CD14-positive monocyte (primary cell): ENCODE measurements around the gene CCNI. TPM values are rescaled to one million over a fixed set of nuclear protein-coding genes. Genes with fewer than 3 reads are reported as not detected.
"Not testable (repeated sequence)": the region's sequence is repeated elsewhere in the genome, so short reads cannot be mapped to it uniquely, and the experiment has no call there.

Source experiments
- DNase-seq, 3 donors: peaks; one replicate each; pipeline ENCODE4 v3.0.0-alpha.2; 2011 to 2022
- H2AFZ ChIP-seq: 2 replicates; pipeline ENCODE4 v1.6.0; 2012; ENCODE audit warnings: mild to moderate bottlenecking, low read depth, low read length, inconsistent platforms; ENCODE audit not compliant: insufficient read depth, poor library complexity, severe bottlenecking
- H3K27ac ChIP-seq, 2 donors: 1 replicate in 1 of 2; 2 replicates in 1 of 2; pipeline ENCODE4 v1.5.1; 2012 to 2013; ENCODE audit warnings: low read length in 2 of 2, control low read depth in 1 of 2, inconsistent platforms in 1 of 2, low read depth in 1 of 2, mild to moderate bottlenecking in 1 of 2
- H3K27me3 ChIP-seq, 2 donors: one replicate each; pipeline versions ENCODE4 v1.6.0 to v1.6.1; 2011 to 2013; ENCODE audit warnings: low read length in 2 of 2; ENCODE audit not compliant: control insufficient read depth in 2 of 2, insufficient read depth in 2 of 2
- H3K36me3 ChIP-seq, 2 donors: replicated peaks in 1 of 2; 1 replicate in 1 of 2; 2 replicates in 1 of 2; pipeline versions ENCODE4 v1.5.1 to v1.6.1; 2012 to 2013; ENCODE audit warnings: low read length in 2 of 2, control low read depth in 1 of 2, inconsistent platforms in 1 of 2, mild to moderate bottlenecking in 1 of 2; ENCODE audit not compliant: insufficient read depth in 2 of 2, control insufficient read depth in 1 of 2
- H3K4me1 ChIP-seq, 2 donors: 1 replicate in 1 of 2; 2 replicates in 1 of 2; pipeline versions ENCODE4 v1.5.1 to v1.6.1; 2012 to 2013; ENCODE audit warnings: low read length in 2 of 2, control low read depth in 1 of 2, inconsistent platforms in 1 of 2, mild to moderate bottlenecking in 1 of 2, moderate library complexity in 1 of 2; ENCODE audit not compliant: insufficient read depth in 2 of 2, control insufficient read depth in 1 of 2
- H3K4me2 ChIP-seq: replicated peaks from 2 replicates; pipeline ENCODE3; 2012; ENCODE audit warnings: low read length, moderate library complexity, mild to moderate bottlenecking; ENCODE audit not compliant: poor library complexity, severe bottlenecking; ENCODE audit errors: extremely low read depth
- H3K4me3 ChIP-seq, 3 experiments: fragments of 200-600 bp in 1 of 3; sonication (generic) in 1 of 3; replicated peaks in 1 of 3; 1 replicate in 2 of 3; 2 replicates in 1 of 3; pipeline ENCODE4 v1.5.1; 2011 to 2013; ENCODE audit warnings: low read length in 3 of 3, mild to moderate bottlenecking in 3 of 3, control low read depth in 2 of 3, low read depth in 2 of 3, inconsistent platforms in 1 of 3, moderate library complexity in 1 of 3
- H3K79me2 ChIP-seq: 2 replicates; pipeline ENCODE4 v1.6.0; 2012; ENCODE audit warnings: mild to moderate bottlenecking, control low read depth, inconsistent platforms, low read length, moderate library complexity; ENCODE audit not compliant: insufficient read depth
- H3K9ac ChIP-seq: 2 replicates; pipeline ENCODE4 v1.6.0; 2017; ENCODE audit warnings: low read length, mild to moderate bottlenecking; ENCODE audit not compliant: insufficient read depth, poor library complexity, severe bottlenecking
- H3K9me3 ChIP-seq, 2 donors: replicated peaks in 1 of 2; 1 replicate in 1 of 2; 2 replicates in 1 of 2; pipeline versions ENCODE4 v1.5.1 to v1.6.1; 2012 to 2013; ENCODE audit warnings: low read length in 2 of 2, control low read depth in 1 of 2; ENCODE audit not compliant: control insufficient read depth in 1 of 2, insufficient read depth in 1 of 2
- H4K20me1 ChIP-seq: 2 replicates; pipeline ENCODE4 v1.6.0; 2012; ENCODE audit warnings: mild to moderate bottlenecking, low read length, control low read depth, moderate library complexity; ENCODE audit not compliant: insufficient read depth
- H3K27ac Mint-ChIP-seq, 7 donors: one replicate each; pipeline ENCODE4 v1.8.0; 2020; ENCODE audit warnings: mild to moderate bottlenecking in 7 of 7, mixed read lengths in 7 of 7, moderate library complexity in 6 of 7, inconsistent platforms in 2 of 7
- H3K27me3 Mint-ChIP-seq, 3 donors: one replicate each; pipeline ENCODE4 v1.8.0; 2021 to 2022; ENCODE audit warnings: low read depth in 3 of 3, mild to moderate bottlenecking in 3 of 3, mixed read lengths in 3 of 3, moderate library complexity in 3 of 3, inconsistent platforms in 1 of 3
- H3K36me3 Mint-ChIP-seq, 2 donors: one replicate each; pipeline ENCODE4 v1.8.0; 2020; ENCODE audit warnings: mixed read lengths in 2 of 2, inconsistent platforms in 1 of 2, mild to moderate bottlenecking in 1 of 2
- H3K4me1 Mint-ChIP-seq: one replicate; pipeline ENCODE4 v1.8.0; 2020; ENCODE audit warnings: mild to moderate bottlenecking, mixed read lengths
- H3K4me3 Mint-ChIP-seq, 2 donors: one replicate each; pipeline ENCODE4 v1.8.0; 2020; ENCODE audit warnings: mild to moderate bottlenecking in 2 of 2, mixed read lengths in 2 of 2, moderate library complexity in 1 of 2
- H3K9me3 Mint-ChIP-seq, 7 donors: one replicate each; pipeline ENCODE4 v1.8.0; 2020 to 2022; ENCODE audit warnings: mixed read lengths in 7 of 7, mild to moderate bottlenecking in 6 of 7, moderate library complexity in 6 of 7, inconsistent platforms in 2 of 7
- WGBS: methylation state at CpG from one replicate; pipeline ENCODE4 v1.1.5; 2013; ENCODE audit warnings: missing lambda C conversion rate; ENCODE audit not compliant: insufficient coverage; 5-methylcytosine and 5-hydroxymethylcytosine counted together
- intact Hi-C, 2 donors: fragments of 100-400 bp; cut with micrococcal nuclease; formaldehyde crosslinking; loops; one replicate each; pipeline versions ENCODE4 v1.15.0 to v1.15.1; 2023
- polyA plus RNA-seq, 3 donors: library from polyadenylated mRNA; depleted of rRNA in 1 of 3; unstranded in 2 of 3; stranded (reverse) in 1 of 3; fragments of 300-500 nt in 2 of 3; fragments of >200 nt in 1 of 3; fragmentation: Illumina TruSeq in 2 of 3; gene quantifications; 1 replicate in 2 of 3; 2 replicates in 1 of 3; pipeline ENCODE4 v1.2.3, GENCODE V29; 2012 to 2021
- TF ChIP-seq, protein P1 (sequence below): fragments of 200-600 bp; IDR thresholded peaks from one replicate; pipeline ENCODE4 v1.8.0; 2022; ENCODE audit warnings: antibody characterized with exemption, mild to moderate bottlenecking

Gene CCNI
- polyA plus RNA-seq, 3 donors, result 106 to 264 (median 171) TPM

DNA sequence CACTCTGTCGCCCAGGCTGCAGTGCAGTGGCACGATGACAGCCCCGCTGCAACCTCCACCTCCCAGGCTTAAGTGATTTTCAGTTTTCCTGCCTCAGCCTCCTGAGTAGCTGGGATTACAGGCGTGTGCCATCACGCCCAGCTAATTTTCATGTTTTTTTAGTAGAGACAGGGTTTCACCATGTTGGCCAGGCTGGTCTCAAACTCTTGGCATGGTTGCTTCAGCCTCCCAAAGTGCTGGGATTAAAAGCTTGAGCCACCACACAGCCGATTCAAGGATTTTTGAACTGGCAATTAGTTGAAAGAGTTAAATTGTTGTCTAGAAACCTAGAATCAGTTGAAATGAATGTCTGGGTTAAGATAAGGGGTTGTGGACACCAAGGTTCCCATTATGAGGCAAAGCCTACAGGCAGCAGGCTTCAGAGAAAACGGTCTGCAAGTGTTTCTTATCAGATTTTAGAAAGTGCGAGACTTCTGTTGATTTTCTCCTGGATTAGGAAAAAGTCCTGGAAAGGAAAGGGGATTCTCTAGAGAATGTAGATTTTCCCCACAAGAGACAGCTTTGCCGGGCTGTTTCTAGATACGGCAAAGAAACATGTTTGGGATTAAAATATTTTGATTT lies 8.3 kb upstream of the CCNI start:
- DNase-seq, result no peak
- intact Hi-C loops, result no loop called here
- no peaks in the 10 kb centered on the region for H4K20me1 ChIP-seq
- H3K36me3 ChIP-seq, result no peaks in the 10 kb centered on the region
- H3K4me3 Mint-ChIP-seq, result no peak overlapping the region
- H3K9ac ChIP-seq, result no peak overlapping the region
- no peaks in the 10 kb centered on the region for H3K4me1 ChIP-seq
- no peaks in the 10 kb centered on the region for H3K27me3 ChIP-seq
- no peak overlapping the region for H3K4me3 ChIP-seq
- peaks cover 0 to 3% (median 2%) of the 10 kb centered on the region in 3 donors for H3K27me3 Mint-ChIP-seq
- WGBS, result 91% methylated on average over 6 of the region's 10 CpGs
- H3K79me2 ChIP-seq, result no peaks in the 10 kb centered on the region
- no peak overlapping the region for H3K27ac ChIP-seq
- TF ChIP-seq, protein P1, sequence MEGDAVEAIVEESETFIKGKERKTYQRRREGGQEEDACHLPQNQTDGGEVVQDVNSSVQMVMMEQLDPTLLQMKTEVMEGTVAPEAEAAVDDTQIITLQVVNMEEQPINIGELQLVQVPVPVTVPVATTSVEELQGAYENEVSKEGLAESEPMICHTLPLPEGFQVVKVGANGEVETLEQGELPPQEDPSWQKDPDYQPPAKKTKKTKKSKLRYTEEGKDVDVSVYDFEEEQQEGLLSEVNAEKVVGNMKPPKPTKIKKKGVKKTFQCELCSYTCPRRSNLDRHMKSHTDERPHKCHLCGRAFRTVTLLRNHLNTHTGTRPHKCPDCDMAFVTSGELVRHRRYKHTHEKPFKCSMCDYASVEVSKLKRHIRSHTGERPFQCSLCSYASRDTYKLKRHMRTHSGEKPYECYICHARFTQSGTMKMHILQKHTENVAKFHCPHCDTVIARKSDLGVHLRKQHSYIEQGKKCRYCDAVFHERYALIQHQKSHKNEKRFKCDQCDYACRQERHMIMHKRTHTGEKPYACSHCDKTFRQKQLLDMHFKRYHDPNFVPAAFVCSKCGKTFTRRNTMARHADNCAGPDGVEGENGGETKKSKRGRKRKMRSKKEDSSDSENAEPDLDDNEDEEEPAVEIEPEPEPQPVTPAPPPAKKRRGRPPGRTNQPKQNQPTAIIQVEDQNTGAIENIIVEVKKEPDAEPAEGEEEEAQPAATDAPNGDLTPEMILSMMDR, result no peak
- H3K9me3 Mint-ChIP-seq, result peaks cover 0 to 2% (median 0%) of the 10 kb centered on the region in 7 donors
- peaks cover 6% of the 10 kb centered on the region for H3K4me1 Mint-ChIP-seq
- no peak overlapping the region for H3K27ac Mint-ChIP-seq
- no peak overlapping the region for H2AFZ ChIP-seq
- peaks cover 0 to 4% of the 10 kb centered on the region in 2 donors for H3K36me3 Mint-ChIP-seq
- no peak overlapping the region for H3K4me2 ChIP-seq
- no peaks in the 10 kb centered on the region for H3K9me3 ChIP-seq

DNA sequence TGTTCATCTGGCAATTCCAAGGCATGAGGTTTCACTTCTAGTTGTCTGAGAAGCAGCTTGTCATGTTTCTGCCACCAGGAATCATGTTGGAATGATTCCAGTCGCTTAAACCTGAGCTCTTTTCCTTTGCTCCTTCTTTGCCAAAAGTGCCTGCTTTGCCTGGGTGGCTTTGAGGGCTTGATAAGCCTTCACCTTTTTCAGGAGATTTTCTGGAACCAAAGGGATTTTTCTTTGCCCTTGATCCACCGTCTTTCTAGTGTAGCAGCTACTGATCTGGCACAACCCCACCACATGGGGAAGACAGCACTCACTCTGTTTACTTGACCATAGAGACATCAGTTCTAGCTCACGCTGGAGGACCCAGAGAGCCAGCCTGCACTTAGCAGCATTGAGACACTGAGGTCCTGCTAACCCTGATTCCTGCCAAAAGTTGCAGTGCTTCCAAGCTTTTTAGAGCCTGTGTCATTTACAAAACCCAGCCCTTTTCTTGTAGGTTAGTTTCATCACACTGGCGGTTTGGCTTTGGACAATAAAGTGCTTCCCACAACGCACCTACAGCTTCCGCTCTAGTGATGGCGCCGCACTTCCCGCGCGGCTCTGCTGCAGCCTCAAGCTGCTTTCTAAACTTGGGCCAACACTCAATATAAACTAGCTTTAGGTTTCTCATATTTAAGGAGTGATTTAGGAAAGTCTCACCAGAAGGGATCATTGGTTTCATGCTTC lies 7.3 kb upstream of the CCNI start:
- no peaks in the 10 kb centered on the region for H3K4me1 ChIP-seq
- H3K4me1 Mint-ChIP-seq, result peaks cover 7% of the 10 kb centered on the region
- WGBS, result 100% methylated on average over 5 of the region's 11 CpGs

DNA sequence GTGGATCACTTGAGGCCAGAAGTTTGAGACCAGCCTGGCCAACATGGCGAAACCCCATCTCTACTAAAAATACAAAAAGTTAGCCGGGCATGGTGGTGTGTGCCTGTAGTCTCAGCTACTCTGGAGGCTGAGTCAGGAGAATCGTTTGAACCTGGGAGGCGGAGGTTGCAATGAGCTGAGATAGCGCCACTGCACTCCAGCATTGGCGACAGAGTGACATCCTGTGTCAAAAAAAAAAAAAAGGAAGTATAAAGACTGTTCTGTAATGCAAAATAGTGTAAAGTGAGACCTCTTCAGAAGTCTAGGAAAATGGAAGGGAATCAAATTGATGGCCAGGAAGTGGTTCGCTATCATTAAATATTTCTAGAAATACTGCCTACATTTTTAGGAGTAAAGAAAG lies 5.0 kb upstream of the CCNI start:
- H3K27ac ChIP-seq, H3K9me3 ChIP-seq, H3K36me3 ChIP-seq, H3K9ac ChIP-seq, intact Hi-C loops, H3K36me3 Mint-ChIP-seq, H3K4me2 ChIP-seq, H3K9me3 Mint-ChIP-seq, H4K20me1 ChIP-seq, DNase-seq, H3K4me3 ChIP-seq, H3K27me3 ChIP-seq, H3K27me3 Mint-ChIP-seq, H2AFZ ChIP-seq: not testable (repeated sequence)
- H3K27ac Mint-ChIP-seq, result peak overlapping the region in 4 of 7 donors; percentile 17 to 54 (median 38)
- peaks cover 24% of the 10 kb centered on the region for H3K79me2 ChIP-seq
- H3K4me1 Mint-ChIP-seq, result peaks cover 20% of the 10 kb centered on the region
- H3K4me3 Mint-ChIP-seq, result peak overlapping the region in 1 of 2 donors; percentile 27
- 4% methylated on average over 3 of the region's 7 CpGs for WGBS
- H3K4me1 ChIP-seq, result peaks cover 7 to 13% of the 10 kb centered on the region in 2 donors

More for the DNA sequence above, 7.3 kb upstream of the CCNI start:
- Histone ChIP-seq H3K9me3 (no peaks in the 10 kb centered on the region), H3K36me3 (no peaks in the 10 kb centered on the region), H2AFZ (no peak overlapping the region), H3K4me3 (no peak overlapping the region), H3K9ac (no peak overlapping the region), H3K4me2 (no peak overlapping the region), H3K79me2 (peaks cover 5% of the 10 kb centered on the region), H3K27me3 (no peaks in the 10 kb centered on the region), H4K20me1 (no peaks in the 10 kb centered on the region), H3K27ac (no peak overlapping the region)
- peaks cover 0 to 2% (median 0%) of the 10 kb centered on the region in 7 donors for H3K9me3 Mint-ChIP-seq
- no peak for DNase-seq
- TF ChIP-seq, protein P1, result no peak
- H3K27me3 Mint-ChIP-seq, result peaks cover 0 to 3% (median 2%) of the 10 kb centered on the region in 3 donors
- intact Hi-C loops, result no loop called here
- H3K4me3 Mint-ChIP-seq, result no peak overlapping the region
- peaks cover 0 to 7% of the 10 kb centered on the region in 2 donors for H3K36me3 Mint-ChIP-seq
- H3K27ac Mint-ChIP-seq, result peak overlapping the region in 1 of 7 donors; percentile 6
